22Rv1 (cell line): ENCODE measurements around the gene ADGRD2.

Source experiments
- ZFX ChIP-seq: fragments of 450-650 bp; IDR thresholded peaks from 2 replicates; pipeline ENCODE4 v1.6.1; 2017; ENCODE audit warnings: antibody characterized with exemption, borderline replicate concordance
- TF ChIP-seq, protein P1 (sequence below): fragments of 450-650 bp; IDR thresholded peaks from 2 replicates; pipeline ENCODE4 v1.5.1; 2017; ENCODE audit warnings: mild to moderate bottlenecking

DNA sequence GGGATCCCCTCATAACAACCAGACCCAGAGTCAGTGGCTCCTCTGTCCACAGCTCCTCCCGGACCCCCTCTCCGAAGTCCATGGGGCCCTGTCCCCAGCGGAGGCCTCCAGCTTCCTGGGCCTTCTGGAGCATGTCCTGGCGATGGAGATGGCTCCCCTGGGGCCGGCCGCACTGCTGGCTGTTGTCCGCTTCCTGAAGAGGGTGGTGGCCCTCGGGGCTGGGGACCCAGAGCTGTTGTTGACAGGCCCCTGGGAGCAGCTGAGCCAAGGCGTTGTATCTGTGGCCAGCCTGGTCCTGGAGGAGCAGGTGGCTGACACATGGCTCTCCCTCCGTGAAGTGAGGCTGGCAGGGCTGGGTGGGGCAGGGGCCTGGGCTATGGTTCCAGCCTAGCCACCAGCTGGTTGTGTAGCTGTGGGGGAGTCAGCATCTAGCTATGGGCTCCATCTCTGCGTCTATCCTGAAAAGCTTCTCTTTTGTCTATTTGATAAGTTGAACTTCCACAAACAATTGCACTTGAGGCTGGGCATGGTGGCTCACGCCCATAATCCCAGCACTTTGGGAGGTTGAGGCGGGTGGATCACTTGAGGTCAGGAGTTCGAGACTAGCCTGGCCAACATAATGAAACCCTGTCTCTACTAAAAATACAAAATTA is 4.7 kb downstream of the ADGRD2 start:
- TF ChIP-seq, protein P1, sequence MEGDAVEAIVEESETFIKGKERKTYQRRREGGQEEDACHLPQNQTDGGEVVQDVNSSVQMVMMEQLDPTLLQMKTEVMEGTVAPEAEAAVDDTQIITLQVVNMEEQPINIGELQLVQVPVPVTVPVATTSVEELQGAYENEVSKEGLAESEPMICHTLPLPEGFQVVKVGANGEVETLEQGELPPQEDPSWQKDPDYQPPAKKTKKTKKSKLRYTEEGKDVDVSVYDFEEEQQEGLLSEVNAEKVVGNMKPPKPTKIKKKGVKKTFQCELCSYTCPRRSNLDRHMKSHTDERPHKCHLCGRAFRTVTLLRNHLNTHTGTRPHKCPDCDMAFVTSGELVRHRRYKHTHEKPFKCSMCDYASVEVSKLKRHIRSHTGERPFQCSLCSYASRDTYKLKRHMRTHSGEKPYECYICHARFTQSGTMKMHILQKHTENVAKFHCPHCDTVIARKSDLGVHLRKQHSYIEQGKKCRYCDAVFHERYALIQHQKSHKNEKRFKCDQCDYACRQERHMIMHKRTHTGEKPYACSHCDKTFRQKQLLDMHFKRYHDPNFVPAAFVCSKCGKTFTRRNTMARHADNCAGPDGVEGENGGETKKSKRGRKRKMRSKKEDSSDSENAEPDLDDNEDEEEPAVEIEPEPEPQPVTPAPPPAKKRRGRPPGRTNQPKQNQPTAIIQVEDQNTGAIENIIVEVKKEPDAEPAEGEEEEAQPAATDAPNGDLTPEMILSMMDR = no peak
- no peak for TF ChIP-seq ZFX
